Erythroblast (primary cell): Measurements from ENCODE around the gene PLIN4.

Experiments used
- GATA1 ChIP-seq: IDR thresholded peaks from 2 replicates; pipeline ENCODE4 v1.6.1; 2011; ENCODE audit warnings: low read depth, mild to moderate bottlenecking, control low read depth, low read length, moderate library complexity
- POLR2A ChIP-seq: IDR thresholded peaks from 2 replicates; pipeline ENCODE4 v1.6.1; 2011; ENCODE audit warnings: mild to moderate bottlenecking, low read length

DNA sequence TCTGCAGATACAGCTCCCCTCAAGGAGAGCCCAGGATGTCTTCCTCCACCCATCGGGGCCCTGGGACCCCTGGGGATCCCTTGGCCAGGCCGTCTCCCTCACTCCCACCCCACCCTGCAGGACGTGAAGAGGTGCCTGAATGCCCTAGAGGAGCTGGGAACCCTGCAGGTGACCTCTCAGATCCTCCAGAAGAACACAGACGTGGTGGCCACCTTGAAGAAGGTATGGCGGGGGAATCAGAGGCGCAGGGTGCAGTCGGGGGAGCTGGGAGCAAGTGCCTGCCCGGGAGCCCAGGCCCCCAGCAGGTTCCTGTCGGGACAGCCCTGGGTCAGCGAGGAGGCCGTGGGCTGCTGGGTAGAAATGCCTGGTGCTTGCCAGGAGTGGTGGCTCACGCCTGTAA is 19.6 kb downstream of the PLIN4 start:
- TF ChIP-seq POLR2A (no peak), GATA1 (no peak)
